Stimulated activated CD4-positive, alpha-beta T cell treated with anti-CD3 and anti-CD28 coated beads, Interleukin-1b, Interleukin-23, amount 100 ng/mL, for 1 hour (primary cell): ENCODE measurements around the gene FHOD1.

Experiments used
- DNase-seq, 2 donors: peaks; one replicate each; pipeline ENCODE4 v3.0.0-alpha.2; 2020; ENCODE audit warnings: low read depth in 2 of 2

Gene FHOD1

DNA sequence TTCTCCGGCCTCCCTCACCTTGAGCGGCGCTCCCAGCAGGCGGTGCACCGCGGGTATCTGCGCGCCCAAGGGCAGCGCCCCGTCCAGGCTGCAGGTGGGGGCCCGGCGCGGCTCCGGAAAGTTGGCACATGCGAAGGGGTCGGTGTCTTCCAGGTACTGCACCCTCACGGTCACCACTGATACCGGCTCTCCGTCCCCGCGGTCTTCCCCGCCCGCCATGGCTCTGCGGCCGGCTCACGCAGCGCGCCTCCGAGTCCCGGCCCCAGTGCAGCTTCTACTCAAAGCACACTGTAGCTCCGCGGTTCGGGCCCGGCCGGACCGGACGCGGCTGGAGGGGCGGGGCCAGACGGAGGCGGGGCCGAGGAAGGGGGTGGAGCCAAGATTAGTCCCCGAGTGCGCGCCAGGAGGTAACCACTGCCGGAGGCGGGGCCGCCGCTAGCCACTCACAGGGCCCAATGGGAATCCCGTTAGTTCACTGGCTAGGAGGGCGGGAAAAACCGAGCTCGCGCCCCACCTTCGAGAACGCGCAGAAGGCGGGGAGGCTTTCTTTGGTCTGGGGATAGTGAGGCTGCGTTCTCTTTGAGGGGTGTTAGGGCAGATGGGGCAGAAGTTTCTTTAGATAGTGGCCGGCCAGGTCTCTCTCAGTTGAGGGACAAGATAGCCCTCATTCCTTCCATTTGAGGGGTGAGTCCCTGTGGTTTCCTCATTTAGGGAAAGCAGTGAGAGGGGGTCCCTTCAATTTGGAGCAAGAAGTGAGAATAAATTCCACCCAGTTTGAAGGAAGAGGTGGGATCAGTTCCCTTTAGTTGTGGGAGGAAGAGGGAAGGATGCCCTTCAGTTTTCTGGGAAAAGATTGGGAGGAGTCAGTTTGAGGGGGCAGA is at the start of gene FHOD1:
FHOD1 (minus strand) TSS at position 290 of the 881 bp plus-strand sequence; CDS start at position 219, 71 bp downstream.
- peak; percentile 87 to 96 for DNase-seq

- DNase-seq = no peak
Measured at GRCh38 chr16:67296420-67296819, 49.1 kb upstream of the FHOD1 start.

GRCh38 chr16:67294938-67295361 is 47.7 kb upstream of the FHOD1 start:
- DNase-seq = no peak

GRCh38 chr16:67294171-67294757 is 47.0 kb upstream of the FHOD1 start:
- no peak for DNase-seq

DNA sequence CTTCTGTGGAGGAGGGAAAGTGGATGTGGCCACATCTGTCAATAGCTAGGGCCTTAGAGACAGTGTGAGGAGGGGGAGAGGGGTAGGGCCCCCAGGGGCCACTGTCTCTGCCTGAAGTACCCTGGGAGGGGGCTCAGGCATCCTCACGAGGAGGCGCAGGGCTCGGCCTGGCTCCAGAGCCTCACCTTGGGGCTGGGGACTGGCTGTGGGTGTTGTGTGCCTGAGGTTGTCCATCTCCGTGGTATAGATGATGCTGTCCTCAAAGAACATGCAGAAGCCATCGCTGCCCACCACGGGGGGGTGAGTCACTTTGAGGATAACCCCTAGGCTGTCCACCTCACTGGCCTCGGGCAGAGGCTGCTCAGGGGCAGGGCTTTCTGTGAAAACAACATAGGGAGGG is 44.2 kb upstream of the FHOD1 start:
- no peak for DNase-seq

GRCh38 chr16:67287960-67288359 is 40.7 kb upstream of the FHOD1 start:
- no peak for DNase-seq

DNA sequence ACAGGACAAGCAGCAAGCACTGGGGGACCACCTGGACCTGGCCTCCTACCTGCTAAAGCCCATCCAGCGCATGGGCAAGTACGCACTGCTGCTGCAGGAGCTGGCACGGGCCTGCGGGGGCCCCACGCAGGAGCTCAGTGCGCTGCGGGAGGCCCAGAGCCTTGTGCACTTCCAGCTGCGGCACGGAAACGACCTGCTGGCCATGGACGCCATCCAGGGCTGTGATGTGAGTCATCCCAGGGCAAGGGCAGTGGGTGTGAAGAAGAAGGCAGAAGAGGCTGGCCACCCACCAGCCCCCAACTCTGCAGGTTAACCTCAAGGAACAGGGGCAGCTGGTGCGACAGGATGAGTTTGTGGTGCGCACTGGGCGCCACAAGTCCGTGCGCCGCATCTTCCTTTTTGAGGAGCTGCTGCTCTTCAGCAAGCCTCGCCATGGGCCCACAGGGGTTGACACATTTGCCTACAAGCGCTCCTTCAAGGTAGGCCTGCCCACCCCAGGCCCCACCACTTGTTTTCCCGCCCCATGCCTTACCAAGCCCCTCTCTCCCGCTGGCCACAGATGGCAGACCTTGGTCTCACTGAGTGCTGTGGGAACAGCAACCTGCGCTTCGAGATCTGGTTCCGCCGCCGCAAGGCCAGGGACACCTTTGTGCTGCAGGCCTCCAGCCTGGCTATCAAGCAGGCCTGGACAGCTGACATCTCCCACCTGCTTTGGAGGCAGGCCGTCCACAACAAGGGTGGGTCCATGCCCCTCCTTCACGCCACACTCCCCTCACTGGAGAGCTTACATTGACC is 39.4 kb upstream of the FHOD1 start:
- no peak for DNase-seq

- no peak for DNase-seq
Measured at GRCh38 chr16:67284699-67285646, 37.7 kb upstream of the FHOD1 start.

DNA sequence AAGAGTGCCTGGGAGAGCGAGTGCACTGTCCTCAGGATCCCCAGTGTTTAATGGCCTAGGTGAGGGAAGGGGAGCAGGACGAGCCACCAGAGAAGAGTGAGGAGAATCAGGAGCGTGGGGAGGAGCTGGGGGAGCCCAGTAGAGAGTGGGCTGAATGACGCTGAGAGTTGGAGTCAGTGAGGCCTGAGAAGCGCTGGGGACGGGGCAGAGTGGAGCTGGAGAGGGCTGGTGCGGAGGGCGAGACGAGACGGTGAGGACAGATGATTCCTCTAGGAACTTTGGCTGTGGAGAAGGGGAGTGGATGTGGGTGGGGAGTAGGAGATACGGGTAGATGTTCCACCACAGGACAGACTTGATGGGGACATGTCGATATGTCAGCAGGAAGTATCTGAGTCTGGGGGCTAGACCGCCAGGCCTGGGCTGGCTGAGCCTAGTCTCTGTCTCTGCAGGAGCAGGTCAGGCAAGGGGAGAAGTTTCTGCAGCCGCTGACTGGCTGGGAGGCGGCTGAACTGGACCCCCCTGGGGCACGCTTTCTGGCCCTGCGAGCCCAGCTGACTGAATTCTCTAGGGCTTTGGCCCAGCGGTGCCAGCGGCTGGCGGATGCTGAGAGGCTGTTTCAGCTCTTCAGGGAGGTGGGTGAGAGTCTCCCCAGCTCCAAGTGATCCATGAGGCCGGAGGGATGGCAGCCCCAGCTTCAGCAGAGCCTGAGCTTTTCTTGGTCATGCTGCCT is 36.7 kb upstream of the FHOD1 start:
- DNase-seq = no peak

- DNase-seq = no peak
Measured at GRCh38 chr16:67283039-67283825, 36.0 kb upstream of the FHOD1 start.

DNA sequence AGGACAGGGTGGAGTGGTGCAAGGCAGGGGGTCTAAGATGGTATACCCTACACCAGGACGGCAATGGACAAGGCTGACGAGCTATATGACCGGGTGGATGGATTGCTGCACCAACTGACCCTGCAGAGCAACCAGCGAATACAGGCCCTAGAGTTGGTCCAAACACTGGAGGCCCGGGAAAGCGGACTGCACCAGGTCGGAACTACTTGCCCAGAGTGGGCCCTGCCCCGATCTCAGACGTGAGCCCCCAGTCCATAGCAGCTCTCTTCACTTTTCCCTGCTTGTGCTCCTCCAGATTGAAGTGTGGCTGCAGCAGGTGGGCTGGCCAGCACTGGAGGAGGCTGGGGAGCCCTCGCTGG is 35.1 kb upstream of the FHOD1 start:
- no peak for DNase-seq

GRCh38 chr16:67281536-67282446 is 34.5 kb upstream of the FHOD1 start:
- DNase-seq = no peak

GRCh38 chr16:67280090-67281015 is 33.1 kb upstream of the FHOD1 start:
- no peak for DNase-seq

- peak; percentile 56 to 69 for DNase-seq
Measured at GRCh38 chr16:67279296-67280089, 32.2 kb upstream of the FHOD1 start, which contains the start of gene PLEKHG4. Gene PLEKHG4, plus strand, starts transcription at chr16:67279532. Its CDS starts 513 bp downstream, at chr16:67280045.

- DNase-seq = peak in 1 of 2 donors; percentile 26
Measured at GRCh38 chr16:67278773-67279295, 31.6 kb upstream of the FHOD1 start.

- DNase-seq = no peak
Measured at GRCh38 chr16:67277999-67278772, 30.9 kb upstream of the FHOD1 start.
